Mammary epithelial cell (primary cell): ENCODE data around the gene MID1.

Experiments
- EZH2 ChIP-seq: IDR thresholded peaks from 2 replicates; pipeline ENCODE4 v1.6.1; 2012; ENCODE audit warnings: low read length, inconsistent platforms, borderline replicate concordance
- TF ChIP-seq, protein P1 (sequence below), 2 donors: IDR thresholded peaks in 1 of 2; conservative IDR thresholded peaks in 1 of 2; 2 replicates each; pipeline ENCODE4 v1.5.1; 2011 to 2012; ENCODE audit warnings: inconsistent platforms in 2 of 2, low read length in 2 of 2, mild to moderate bottlenecking in 2 of 2, control low read depth in 1 of 2, low read depth in 1 of 2; ENCODE audit not compliant: insufficient read depth in 1 of 2; ENCODE audit errors: extremely low read depth in 1 of 2

GRCh38 chrX:10529344-10529743, 91.0 kb downstream of the MID1 start:
- TF ChIP-seq, protein P1, sequence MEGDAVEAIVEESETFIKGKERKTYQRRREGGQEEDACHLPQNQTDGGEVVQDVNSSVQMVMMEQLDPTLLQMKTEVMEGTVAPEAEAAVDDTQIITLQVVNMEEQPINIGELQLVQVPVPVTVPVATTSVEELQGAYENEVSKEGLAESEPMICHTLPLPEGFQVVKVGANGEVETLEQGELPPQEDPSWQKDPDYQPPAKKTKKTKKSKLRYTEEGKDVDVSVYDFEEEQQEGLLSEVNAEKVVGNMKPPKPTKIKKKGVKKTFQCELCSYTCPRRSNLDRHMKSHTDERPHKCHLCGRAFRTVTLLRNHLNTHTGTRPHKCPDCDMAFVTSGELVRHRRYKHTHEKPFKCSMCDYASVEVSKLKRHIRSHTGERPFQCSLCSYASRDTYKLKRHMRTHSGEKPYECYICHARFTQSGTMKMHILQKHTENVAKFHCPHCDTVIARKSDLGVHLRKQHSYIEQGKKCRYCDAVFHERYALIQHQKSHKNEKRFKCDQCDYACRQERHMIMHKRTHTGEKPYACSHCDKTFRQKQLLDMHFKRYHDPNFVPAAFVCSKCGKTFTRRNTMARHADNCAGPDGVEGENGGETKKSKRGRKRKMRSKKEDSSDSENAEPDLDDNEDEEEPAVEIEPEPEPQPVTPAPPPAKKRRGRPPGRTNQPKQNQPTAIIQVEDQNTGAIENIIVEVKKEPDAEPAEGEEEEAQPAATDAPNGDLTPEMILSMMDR (conservative IDR thresholded peaks at IDR 0.05 in 1 of 2, IDR thresholded peaks at IDR 0.05 in 1 of 2; ENCODE audit: extremely low read depth in 1 of 2, insufficient read depth in 1 of 2, low read depth in 1 of 2, low read length in 2 of 2): no peak
- TF ChIP-seq EZH2: no peak
